Endothelial cell of umbilical vein (primary cell): ENCODE data around the gene ARID1B.

Experiments used
- CTCF ChIP-seq, 2 donors: IDR thresholded peaks; 1 replicate in 1 of 2; 2 replicates in 1 of 2; pipeline ENCODE4 v1.5.1; 2011; ENCODE audit warnings: low read length in 2 of 2, mild to moderate bottlenecking in 2 of 2, moderate library complexity in 2 of 2, control low read depth in 1 of 2, inconsistent platforms in 1 of 2, low read depth in 1 of 2; ENCODE audit not compliant: insufficient read depth in 1 of 2; ENCODE audit errors: extremely low read depth in 1 of 2
- EZH2 ChIP-seq: IDR thresholded peaks from 2 replicates; pipeline ENCODE4 v1.6.1; 2012; ENCODE audit warnings: borderline replicate concordance, low read depth, mild to moderate bottlenecking, moderate library complexity, low read length, inconsistent platforms; ENCODE audit not compliant: severe bottlenecking
- POLR2A ChIP-seq: IDR thresholded peaks from 2 replicates; pipeline ENCODE4 v1.6.1; 2012; ENCODE audit warnings: low read depth, mild to moderate bottlenecking, control low read depth, low read length
- POLR2AphosphoS5 ChIP-seq: IDR thresholded peaks from 2 replicates; pipeline ENCODE4 v1.6.1; 2012; ENCODE audit warnings: low read depth, mild to moderate bottlenecking, control low read depth, low read length, moderate library complexity; ENCODE audit not compliant: insufficient read depth
- TF ChIP-seq, protein P1 (sequence below): IDR thresholded peaks from 2 replicates; pipeline ENCODE4 v1.6.1; 2011; ENCODE audit not compliant: insufficient read depth, insufficient read length

DNA sequence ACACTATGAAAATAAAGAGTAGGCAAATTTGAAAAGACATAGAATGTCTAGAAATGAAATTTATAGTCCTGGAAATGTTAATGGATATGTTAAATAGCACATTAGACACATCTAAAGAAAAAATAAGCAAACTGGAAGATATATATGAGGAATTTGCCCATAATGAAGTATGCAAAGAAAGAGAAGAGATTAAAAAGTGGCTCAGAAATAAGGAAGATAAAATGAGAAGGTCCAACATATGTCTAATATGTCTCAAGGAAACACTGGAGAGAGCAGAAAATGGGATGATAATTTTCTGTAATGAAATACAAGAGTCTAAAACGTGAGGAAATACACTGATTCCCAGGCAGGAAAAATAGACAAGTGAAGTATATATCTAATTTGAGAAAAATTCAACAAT lies 36.6 kb upstream of the ARID1B start:
- TF ChIP-seq EZH2 (no peak), CTCF (IDR thresholded peaks at IDR 0.05; ENCODE audit: extremely low read depth in 1 of 2, insufficient read depth in 1 of 2, low read depth in 1 of 2, low read length in 2 of 2) (no peak), POLR2AphosphoS5 (no peak), POLR2A (no peak)
- TF ChIP-seq, protein P1, sequence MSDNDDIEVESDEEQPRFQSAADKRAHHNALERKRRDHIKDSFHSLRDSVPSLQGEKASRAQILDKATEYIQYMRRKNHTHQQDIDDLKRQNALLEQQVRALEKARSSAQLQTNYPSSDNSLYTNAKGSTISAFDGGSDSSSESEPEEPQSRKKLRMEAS, result no peak
